HG02970 (cell line): ENCODE measurements around the gene ITGA8.

Experiments
- ATAC-seq: cut with Tn5 transposase; IDR thresholded peaks from one replicate; pipeline ENCODE4 v1.9.1; 2021; ENCODE audit warnings: mild to moderate bottlenecking, moderate library complexity, moderate number of reproducible peaks; ENCODE audit not compliant: unreplicated experiment, low FRiP score

Gene ITGA8

GRCh38 chr10:15737656-15738055, 17.9 kb upstream of the ITGA8 start:
- ATAC-seq = no peak

GRCh38 chr10:15735763-15736162, 16.0 kb upstream of the ITGA8 start:
- no peak for ATAC-seq

DNA sequence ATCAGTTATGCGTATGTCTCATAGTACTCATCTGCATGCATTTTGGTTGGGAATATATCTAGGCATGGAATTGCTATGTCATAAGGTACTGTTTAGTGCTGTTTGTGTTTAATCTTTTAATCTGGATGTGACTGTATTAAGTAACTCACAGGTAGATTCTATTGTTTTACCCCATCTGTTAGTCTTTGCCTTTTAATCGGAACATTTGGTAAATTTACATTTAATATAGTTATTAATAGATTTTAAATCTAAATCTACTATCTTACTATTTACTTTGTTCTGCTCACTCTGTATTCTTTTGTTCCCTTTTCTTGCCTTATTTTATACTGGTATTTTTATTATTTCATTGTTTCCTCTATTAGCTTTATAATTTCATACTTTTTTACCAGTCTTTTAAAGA, 10.6 kb upstream of the ITGA8 start:
- no peak for ATAC-seq

DNA sequence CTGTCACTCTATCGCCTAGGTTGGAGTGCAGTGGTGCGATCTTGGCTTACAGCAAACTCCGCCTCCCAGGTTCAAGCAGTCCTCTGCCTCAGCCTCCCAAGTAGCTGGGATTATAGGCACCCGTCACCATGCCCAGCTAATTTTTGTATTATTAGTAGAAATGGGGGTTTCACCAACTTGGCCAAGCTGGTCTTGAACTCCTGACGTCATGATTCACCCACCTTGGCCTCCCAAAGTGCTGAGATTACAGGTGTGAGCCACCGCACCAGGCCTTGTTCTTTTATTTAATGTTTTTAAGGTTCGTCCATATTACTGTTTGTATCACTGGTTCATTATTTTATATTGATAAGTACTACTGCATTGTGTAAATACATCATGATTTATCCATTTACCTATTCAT, 10.2 kb upstream of the ITGA8 start:
- ATAC-seq = no peak

DNA sequence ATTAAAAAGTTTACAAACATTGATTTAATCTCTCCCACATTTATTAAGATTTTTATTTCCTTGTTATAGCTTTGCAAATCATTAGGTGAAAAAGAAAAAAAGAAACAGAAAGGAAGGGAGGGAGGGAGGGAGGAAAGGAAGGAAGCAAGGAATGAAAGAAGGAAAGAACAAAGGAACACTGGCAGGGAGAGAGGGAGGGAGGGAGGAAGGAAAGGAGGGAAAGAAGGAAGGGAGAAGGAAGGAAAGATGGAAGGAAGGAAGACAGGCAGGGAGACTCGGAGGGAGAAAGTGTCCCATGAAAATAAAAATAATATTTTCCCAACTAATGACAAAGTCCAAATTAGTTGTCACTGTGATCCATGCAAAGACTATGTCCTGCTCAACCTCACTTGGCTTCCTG, 6.3 kb upstream of the ITGA8 start:
- no peak for ATAC-seq

DNA sequence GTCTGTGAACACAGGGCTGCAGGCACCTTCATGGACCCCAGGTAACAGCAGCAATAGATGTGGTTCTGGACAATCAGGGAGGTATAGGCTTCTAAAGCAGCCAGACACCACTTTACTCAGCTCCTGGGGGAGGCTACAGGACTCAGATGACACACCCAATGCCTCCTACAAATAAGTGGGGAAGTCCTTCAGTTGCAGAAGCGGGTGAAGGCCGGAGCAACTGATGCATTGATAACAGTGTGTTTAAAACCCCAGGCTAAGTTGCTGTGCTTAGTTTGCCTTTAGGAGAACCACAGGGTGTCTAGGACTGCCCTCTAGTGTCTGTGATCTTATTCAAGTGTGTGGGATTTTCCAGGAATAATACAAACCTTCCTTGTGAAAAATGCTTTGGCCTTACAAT, 5.9 kb upstream of the ITGA8 start:
- no peak for ATAC-seq

DNA sequence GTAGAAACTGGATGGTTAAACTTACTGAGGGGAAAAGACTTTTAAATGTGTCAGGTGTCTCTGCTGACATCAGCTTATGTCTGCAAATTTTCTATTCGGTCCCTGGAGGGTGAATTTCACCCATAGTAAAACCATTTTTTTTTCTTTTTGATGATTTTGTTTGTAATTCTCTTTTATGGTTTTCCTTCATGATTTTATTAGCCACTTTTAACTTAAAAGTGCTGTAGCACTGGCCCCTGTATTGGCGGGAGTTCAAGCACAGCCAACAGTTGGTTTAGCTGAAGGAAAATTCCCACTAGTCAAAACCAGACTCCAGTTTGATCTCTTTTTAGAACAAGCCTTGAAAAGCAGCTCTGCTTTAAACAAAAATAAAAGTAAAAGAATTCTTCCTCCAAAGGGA, 5.0 kb upstream of the ITGA8 start:
- no peak for ATAC-seq

- ATAC-seq = no peak
Observed at GRCh38 chr10:15723803-15724202, 4.1 kb upstream of the ITGA8 start.

DNA sequence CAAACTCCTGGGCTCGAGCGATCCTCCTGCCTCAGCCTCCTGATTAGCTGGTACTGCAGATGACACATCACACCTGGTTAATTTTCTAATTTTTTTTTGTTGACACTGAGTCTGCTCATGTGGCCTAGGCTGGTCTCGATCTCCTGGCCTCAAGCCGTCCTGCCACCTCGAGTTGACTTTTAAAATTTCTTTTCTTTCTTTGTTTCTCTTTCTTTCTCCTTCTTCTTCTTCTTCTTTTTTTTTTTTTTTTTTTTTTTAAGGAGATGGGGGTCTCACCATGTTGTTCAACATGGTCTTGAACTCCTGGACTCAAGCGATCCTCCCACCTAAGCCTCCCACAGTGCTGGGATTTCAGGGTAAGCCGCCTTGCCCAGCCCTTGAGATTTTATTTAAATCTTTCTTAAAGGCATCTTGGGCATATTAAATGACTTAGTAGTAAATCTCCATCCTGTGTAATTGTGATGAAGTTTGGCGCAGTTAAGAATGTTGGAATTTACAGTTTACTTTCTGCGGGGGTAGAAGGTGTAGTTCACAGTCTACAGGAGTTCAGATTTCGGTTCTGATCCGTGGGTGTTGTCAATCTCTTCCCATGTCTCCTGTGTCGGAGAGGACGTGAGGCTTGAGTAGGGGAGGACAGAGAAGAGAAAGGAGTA, 1.0 kb upstream of the ITGA8 start:
- no peak for ATAC-seq

DNA sequence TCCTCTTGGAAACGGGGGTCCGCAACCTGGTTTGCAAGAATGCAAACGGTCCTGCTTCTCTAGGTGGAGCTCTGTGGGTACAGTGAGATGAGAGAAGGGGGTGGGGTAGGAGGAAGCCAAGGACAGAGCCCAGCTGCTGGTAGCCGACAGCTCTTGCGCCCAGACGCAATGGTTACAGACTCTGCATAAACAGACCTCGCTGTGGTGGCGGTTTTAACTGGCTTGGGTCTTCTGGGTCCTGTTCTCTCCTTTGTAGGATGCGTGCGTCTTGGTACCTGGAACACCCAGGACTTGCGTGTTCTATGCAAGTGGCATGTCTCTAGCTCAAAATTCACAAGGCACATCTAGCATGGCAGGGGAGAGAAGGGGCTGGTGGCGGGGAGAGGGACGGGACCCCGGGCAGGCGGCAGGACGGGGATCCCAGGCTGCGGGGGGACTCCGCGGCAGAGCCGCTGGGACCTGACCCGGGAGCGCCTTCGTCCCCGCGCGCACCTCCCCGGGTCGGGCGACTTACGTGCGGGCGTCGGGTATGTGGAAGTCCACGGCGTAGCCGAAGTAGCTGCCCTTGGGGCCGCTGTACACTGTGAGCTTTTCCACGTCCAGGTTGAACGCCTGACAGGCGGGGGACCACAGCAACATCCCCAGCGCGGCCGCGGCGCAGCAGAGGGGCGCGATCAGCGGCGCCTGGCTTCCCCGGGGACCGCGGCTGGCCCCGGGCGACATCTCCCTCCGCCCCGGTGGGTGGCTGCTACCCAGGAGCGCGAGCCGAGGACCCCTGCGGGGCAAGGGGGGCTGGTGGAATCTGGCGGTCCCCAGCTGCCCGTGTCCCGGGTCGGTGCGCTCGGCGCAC, 448 bp downstream of the ITGA8 start:
- ATAC-seq = no peak

DNA sequence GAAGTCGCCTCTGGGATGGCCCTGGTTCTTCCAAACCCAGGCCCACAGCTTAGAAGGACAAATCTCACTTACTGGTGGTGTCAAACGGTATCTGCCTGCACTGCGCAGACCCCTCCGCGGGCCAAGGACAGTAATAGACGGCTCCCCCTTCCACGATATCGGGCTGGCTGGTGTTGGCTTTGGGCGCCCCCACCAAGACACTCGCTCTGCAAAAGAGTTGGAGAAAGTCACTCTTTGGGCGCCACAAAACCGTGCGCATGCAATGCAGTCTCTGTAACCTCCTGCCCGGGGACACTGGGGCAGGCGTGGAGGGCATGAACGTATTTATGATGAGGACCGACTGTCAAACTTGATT, 1.1 kb downstream of the ITGA8 start:
- no peak for ATAC-seq

- no peak for ATAC-seq
Observed at GRCh38 chr10:15715619-15716227, 4.0 kb downstream of the ITGA8 start.

GRCh38 chr10:15714847-15715246, 4.9 kb downstream of the ITGA8 start:
- ATAC-seq = no peak

DNA sequence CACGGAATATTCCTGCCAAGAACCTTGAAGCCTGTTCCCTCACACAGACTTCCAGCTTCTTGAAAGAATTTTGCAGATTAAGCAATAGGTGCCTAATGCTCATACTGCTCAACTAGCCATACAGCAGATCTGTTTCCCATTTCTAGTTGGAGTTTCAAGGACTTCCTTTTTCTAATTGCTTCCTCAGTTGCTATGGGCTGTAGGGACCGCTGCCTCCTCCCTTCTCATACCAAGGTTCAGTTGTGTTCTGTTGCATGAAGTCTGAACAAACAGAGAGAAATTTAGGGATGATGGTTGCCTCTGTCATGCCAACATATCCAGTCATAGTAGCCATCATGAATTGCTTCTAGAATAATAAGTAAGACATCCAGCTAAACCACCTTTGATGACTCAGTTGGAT, 6.8 kb downstream of the ITGA8 start:
- no peak for ATAC-seq

DNA sequence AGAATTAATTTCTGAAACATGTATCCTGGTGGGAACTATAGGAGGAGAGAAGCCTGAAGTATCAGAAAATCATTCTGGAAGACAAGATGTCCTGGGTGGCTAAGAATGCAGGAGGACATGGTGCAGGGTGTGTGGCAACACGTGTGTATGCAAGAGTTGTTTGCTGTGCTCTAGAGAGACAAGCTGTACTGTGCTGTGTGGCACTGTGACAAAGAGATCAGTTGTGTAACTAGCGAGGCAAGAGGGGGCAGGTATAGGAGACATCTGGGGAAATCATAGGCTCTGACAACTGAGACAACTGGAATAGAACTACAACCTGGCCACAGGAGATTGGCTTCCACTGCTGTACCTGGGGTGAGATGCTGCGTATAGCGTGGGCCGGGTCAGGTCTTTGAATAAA, 9.3 kb downstream of the ITGA8 start:
- no peak for ATAC-seq

GRCh38 chr10:15705298-15705697, 14.4 kb downstream of the ITGA8 start:
- ATAC-seq = no peak

DNA sequence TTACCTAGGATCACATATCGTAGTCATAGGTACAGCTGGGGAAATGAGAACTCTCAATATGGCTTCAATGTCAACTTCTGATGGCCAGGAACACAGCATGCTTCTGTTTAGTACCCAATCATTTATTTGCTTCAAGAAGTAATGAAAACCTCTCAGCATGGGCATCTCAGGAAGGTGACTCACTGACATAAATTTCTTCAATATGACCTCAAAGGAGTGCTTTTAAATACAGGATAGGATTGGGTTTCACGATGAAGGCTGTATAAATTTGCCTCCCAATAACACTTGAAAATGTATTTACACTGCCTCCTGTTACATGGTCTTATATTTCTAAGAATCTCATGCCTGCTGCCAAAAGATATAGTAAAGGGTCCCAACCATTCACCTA, 15.1 kb downstream of the ITGA8 start:
- ATAC-seq = no peak

GRCh38 chr10:15703944-15704580, 15.7 kb downstream of the ITGA8 start:
- ATAC-seq = no peak

DNA sequence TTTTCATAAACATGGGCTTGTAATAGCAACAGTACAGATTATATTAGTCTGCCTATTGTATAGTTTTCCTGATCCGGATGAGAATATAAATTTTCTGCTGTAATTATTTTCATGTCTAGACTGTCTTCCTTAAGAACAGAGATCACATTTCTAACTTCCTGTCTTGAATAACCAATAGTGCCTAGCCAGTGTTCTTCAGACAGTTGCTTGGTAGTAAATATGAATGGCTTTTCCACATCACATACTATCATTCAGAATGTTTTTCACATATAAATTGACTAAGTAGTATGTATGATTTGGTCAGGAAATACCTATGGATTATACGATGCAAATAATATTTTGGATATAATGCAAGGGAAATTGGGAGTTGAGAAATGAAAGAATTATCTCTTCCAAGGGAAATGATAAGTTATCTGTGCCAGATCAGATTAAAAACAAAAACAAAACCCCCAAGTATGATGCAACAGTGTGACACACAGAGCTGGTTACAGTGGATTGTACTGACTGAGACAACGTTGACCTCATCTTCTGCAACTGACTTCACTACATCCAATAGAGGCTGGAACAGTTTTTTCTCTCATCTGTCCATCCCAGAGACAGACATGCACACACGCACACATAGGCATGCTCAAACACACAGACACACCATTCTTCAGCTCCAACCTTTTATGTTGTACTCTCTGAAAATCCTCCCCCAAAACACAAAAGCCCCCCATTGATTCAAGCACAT, 16.4 kb downstream of the ITGA8 start:
- no peak for ATAC-seq

- ATAC-seq = no peak
Observed at GRCh38 chr10:15700078-15700674, 19.5 kb downstream of the ITGA8 start.
